Measurements from ENCODE around the gene MUC5AC.

The MUC5AC gene

DNA sequence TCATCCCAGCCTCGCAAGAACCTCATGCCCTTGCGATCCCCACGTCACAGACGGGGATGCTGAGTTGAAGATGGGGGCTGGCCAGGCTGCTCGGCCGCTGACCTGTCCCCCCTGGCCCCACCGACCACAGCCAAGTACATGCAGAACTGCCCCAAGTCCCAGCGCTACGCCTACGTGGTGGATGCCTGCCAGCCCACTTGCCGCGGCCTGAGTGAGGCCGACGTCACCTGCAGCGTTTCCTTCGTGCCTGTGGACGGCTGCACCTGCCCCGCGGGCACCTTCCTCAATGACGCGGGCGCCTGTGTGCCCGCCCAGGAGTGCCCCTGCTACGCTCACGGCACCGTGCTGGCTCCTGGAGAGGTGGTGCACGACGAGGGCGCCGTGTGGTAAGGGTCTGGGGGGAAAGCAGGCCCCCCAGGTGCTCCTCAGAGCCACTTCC lies 75.1 kb downstream of the MUC5AC start:
- H3K36me3 ChIP-seq (replicated peaks), result no peaks in the 10 kb centered on the region
- no peak for DNase-seq
- no peaks in the 10 kb centered on the region for H3K27me3 ChIP-seq (replicated peaks)
- TF ChIP-seq, protein P1, sequence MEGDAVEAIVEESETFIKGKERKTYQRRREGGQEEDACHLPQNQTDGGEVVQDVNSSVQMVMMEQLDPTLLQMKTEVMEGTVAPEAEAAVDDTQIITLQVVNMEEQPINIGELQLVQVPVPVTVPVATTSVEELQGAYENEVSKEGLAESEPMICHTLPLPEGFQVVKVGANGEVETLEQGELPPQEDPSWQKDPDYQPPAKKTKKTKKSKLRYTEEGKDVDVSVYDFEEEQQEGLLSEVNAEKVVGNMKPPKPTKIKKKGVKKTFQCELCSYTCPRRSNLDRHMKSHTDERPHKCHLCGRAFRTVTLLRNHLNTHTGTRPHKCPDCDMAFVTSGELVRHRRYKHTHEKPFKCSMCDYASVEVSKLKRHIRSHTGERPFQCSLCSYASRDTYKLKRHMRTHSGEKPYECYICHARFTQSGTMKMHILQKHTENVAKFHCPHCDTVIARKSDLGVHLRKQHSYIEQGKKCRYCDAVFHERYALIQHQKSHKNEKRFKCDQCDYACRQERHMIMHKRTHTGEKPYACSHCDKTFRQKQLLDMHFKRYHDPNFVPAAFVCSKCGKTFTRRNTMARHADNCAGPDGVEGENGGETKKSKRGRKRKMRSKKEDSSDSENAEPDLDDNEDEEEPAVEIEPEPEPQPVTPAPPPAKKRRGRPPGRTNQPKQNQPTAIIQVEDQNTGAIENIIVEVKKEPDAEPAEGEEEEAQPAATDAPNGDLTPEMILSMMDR (IDR thresholded peaks at IDR 0.05; ENCODE audit: low read depth, low read length, missing control alignments), result no peak
- H3K4me3 ChIP-seq (ENCODE audit: low read depth, low read length), result no peak overlapping the region
- in situ Hi-C loops (cut with HindIII; ENCODE audit: low pct_ligation_motif_present, low sequenced_read_pairs), result no loop called here
- H3K27ac ChIP-seq, result no peak overlapping the region

GRCh38 chr11:1233351-1234053 lies 75.7 kb downstream of the MUC5AC start:
- no peaks in the 10 kb centered on the region for H3K27me3 ChIP-seq (replicated peaks)
- DNase-seq, result no peak
- H3K27ac ChIP-seq, result no peak overlapping the region
- TF ChIP-seq, protein P1 (IDR thresholded peaks at IDR 0.05; ENCODE audit: low read depth, low read length, missing control alignments), result peak; percentile 32
- no peak overlapping the region for H3K4me3 ChIP-seq (ENCODE audit: low read depth, low read length)
- no peaks in the 10 kb centered on the region for H3K36me3 ChIP-seq (replicated peaks)
- in situ Hi-C loops (cut with HindIII; ENCODE audit: low pct_ligation_motif_present, low sequenced_read_pairs), result no loop called here

DNA sequence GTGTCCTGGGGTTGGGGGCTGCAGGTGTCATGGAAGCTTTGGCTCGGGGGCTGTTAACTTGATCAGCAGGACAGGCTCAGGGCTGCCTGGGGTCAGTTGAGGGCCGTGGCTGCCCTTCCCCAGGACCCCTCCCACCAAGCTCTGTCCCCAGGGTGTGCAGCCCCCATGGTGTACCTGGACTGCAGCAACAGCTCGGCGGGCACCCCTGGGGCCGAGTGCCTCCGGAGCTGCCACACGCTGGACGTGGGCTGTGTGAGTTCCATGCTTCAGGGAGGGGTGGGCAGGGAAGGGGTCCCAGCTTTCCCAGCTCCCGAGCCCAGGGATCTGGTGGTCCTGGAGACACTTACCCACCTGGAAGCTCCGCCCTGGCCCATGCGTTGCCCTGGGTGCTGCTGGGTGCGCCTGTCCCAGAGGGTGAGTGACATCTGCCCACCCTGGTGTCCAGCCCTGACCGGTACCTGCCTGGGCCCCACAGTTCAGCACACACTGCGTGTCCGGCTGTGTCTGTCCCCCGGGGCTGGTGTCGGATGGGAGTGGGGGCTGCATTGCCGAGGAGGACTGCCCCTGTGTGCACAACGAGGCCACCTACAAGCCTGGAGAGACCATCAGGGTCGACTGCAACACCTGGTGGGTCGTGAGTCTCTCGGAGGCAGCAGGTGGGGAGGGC lies 76.4 kb downstream of the MUC5AC start:
- no peaks in the 10 kb centered on the region for H3K27me3 ChIP-seq (replicated peaks)
- no peaks in the 10 kb centered on the region for H3K36me3 ChIP-seq (replicated peaks)
- in situ Hi-C loops (cut with HindIII; ENCODE audit: low pct_ligation_motif_present, low sequenced_read_pairs), result no loop called here
- no peak overlapping the region for H3K27ac ChIP-seq
- TF ChIP-seq, protein P1 (IDR thresholded peaks at IDR 0.05; ENCODE audit: low read depth, low read length, missing control alignments), result no peak
- H3K4me3 ChIP-seq (ENCODE audit: low read depth, low read length), result no peak overlapping the region
- no peak for DNase-seq

DNA sequence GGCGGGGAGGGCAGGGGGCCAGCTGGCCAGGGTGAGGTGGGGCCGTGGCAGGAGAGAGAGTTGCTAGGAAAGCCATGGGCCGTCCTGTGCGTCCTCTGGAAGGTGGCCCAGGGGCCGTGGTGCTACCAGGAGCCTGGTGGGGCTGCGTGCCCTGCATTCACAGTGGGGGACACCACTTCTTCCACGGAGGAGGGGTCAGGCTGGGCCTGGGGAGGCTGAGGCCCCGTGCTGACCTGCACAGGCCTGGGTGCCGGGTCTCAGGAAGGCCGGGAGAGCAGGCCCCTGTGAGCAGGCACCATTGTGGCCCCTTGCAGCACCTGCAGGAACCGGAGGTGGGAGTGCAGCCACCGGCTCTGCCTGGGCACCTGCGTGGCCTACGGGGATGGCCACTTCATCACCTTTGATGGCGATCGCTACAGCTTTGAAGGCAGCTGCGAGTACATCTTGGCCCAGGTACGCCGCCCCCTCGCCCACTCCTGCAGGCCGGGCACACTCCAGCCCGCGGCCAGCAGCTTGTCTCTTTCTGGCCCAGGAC lies 77.1 kb downstream of the MUC5AC start:
- no peak overlapping the region for H3K27ac ChIP-seq
- H3K36me3 ChIP-seq (replicated peaks), result no peaks in the 10 kb centered on the region
- no peak overlapping the region for H3K4me3 ChIP-seq (ENCODE audit: low read depth, low read length)
- DNase-seq, result no peak
- in situ Hi-C loops (cut with HindIII; ENCODE audit: low pct_ligation_motif_present, low sequenced_read_pairs), result no loop called here
- TF ChIP-seq, protein P1 (IDR thresholded peaks at IDR 0.05; ENCODE audit: low read depth, low read length, missing control alignments), result no peak
- no peaks in the 10 kb centered on the region for H3K27me3 ChIP-seq (replicated peaks)

DNA sequence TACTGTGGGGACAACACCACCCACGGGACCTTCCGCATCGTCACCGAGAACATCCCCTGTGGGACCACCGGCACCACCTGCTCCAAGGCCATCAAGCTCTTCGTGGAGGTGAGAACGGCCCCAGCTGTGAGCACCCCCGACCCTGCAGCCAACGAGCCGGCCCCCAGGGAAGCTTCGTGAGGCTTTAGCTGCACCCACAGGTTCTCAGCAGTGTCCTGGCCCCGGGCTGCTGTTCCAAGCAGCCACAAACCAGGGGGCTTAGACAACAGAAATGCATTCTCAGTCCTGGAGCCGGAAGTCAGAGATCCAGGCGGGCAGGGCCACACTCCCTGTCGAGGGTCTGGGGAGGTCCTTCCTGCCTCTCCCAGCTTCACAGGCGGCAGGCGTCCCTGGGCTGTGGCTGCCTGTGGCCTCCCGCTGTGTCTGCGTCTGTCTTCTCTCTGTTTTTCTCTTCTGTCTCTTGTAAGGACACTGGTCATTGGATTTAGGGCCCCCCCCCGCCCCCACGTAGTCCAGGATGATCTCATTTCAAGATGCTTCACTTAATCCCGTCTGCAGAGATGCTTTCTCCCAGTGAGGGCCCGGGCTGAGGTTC lies 77.7 kb downstream of the MUC5AC start:
- DNase-seq, result no peak
- in situ Hi-C loops (cut with HindIII; ENCODE audit: low pct_ligation_motif_present, low sequenced_read_pairs), result no loop called here
- no peaks in the 10 kb centered on the region for H3K36me3 ChIP-seq (replicated peaks)
- H3K27me3 ChIP-seq (replicated peaks), result no peaks in the 10 kb centered on the region
- H3K27ac ChIP-seq, result no peak overlapping the region
- TF ChIP-seq, protein P1 (IDR thresholded peaks at IDR 0.05; ENCODE audit: low read depth, low read length, missing control alignments), result no peak
- H3K4me3 ChIP-seq (ENCODE audit: low read depth, low read length), result no peak overlapping the region

All from brain microvascular endothelial cell (primary cell).